Measurements from ENCODE around the gene CNTNAP2.
A peak's percentile ranks its signal among the peaks of the same experiment; 100 is the strongest.

CNTNAP2 gene

GRCh38 chr7:147519062-147519461, 1402.5 kb downstream of the CNTNAP2 start:
- no peak for DNase-seq

- no peak for DNase-seq
These were observed 1406.5 kb downstream of the CNTNAP2 start for GRCh38 chr7:147523056-147523455.

GRCh38 chr7:147524726-147525250, 1408.2 kb downstream of the CNTNAP2 start:
- no peak for DNase-seq

GRCh38 chr7:147525325-147525724, 1408.7 kb downstream of the CNTNAP2 start:
- no peak for DNase-seq

- DNase-seq = no peak
These were observed 1419.1 kb downstream of the CNTNAP2 start for GRCh38 chr7:147535701-147536111.

- DNase-seq = no peak
These were observed 1423.1 kb downstream of the CNTNAP2 start for GRCh38 chr7:147539685-147540084.

GRCh38 chr7:147540743-147541142, 1424.1 kb downstream of the CNTNAP2 start:
- DNase-seq = no peak

GRCh38 chr7:147541261-147541660, 1424.7 kb downstream of the CNTNAP2 start:
- DNase-seq = no peak

GRCh38 chr7:147547252-147547897, 1430.8 kb downstream of the CNTNAP2 start:
- DNase-seq = peak; percentile 17

- DNase-seq = no peak
These were observed 1439.7 kb downstream of the CNTNAP2 start for GRCh38 chr7:147556317-147556716.

GRCh38 chr7:147563669-147564068, 1447.1 kb downstream of the CNTNAP2 start:
- no peak for DNase-seq

- no peak for DNase-seq
These were observed 1448.3 kb downstream of the CNTNAP2 start for GRCh38 chr7:147564786-147565476.

GRCh38 chr7:147567043-147567442, 1450.4 kb downstream of the CNTNAP2 start:
- no peak for DNase-seq

- DNase-seq = no peak
These were observed 1452.7 kb downstream of the CNTNAP2 start for GRCh38 chr7:147569116-147569913.

GRCh38 chr7:147570390-147570789, 1453.8 kb downstream of the CNTNAP2 start:
- DNase-seq = no peak

GRCh38 chr7:147571436-147572185, 1455.0 kb downstream of the CNTNAP2 start:
- DNase-seq = no peak

GRCh38 chr7:147578196-147578595, 1461.6 kb downstream of the CNTNAP2 start:
- no peak for DNase-seq

GRCh38 chr7:147579148-147579547, 1462.5 kb downstream of the CNTNAP2 start:
- DNase-seq = no peak

- DNase-seq = peak; percentile 88
These were observed 1468.2 kb downstream of the CNTNAP2 start for GRCh38 chr7:147584771-147585193.

- no peak for DNase-seq
These were observed 1469.5 kb downstream of the CNTNAP2 start for GRCh38 chr7:147586110-147586509.

GRCh38 chr7:147586526-147586925, 1469.9 kb downstream of the CNTNAP2 start:
- DNase-seq = peak; percentile 7

- DNase-seq = no peak
These were observed 1476.9 kb downstream of the CNTNAP2 start for GRCh38 chr7:147593271-147594057.
